Lower leg skin (tissue), 4 donors: ENCODE results near the gene PTRH1. TPM values are rescaled to one million over a fixed set of nuclear protein-coding genes. Genes with fewer than 3 reads are reported as not detected.

Source experiments
- DNase-seq, 2 donors: peaks; one replicate each; pipeline ENCODE4 v3.0.0-alpha.2; 2019; ENCODE audit warnings: low spot score in 2 of 2
- H3K4me3 ChIP-seq: fragments of 200-600 bp; sonication (generic); 2 replicates; pipeline ENCODE4 v1.5.1; 2017; ENCODE audit warnings: mild to moderate bottlenecking, low read depth; ENCODE audit not compliant: poor library complexity, severe bottlenecking
- POLR2A ChIP-seq, 2 donors: fragments of 450-650 bp; IDR thresholded peaks; one replicate each; pipeline ENCODE4 v1.6.1; 2016 to 2017; ENCODE audit warnings: antibody characterized with exemption in 2 of 2, mild to moderate bottlenecking in 1 of 2, moderate library complexity in 1 of 2
- WGBS, 2 donors: methylation state at CpG; one replicate each; pipeline ENCODE4 v1.1.5; 2018; 5-methylcytosine and 5-hydroxymethylcytosine counted together
- intact Hi-C: fragments of 100-400 bp; cut with DNase I; formaldehyde crosslinking; loops from one replicate; pipeline ENCODE4 v1.15.0; 2023; ENCODE audit warnings: low total_unique reads
- total RNA-seq, 4 donors: library from RNA; depleted of rRNA; stranded (reverse); fragments of >200 nt; gene quantifications; one replicate each; pipeline ENCODE4 v1.1.0, GENCODE V29; 2016
- TF ChIP-seq, protein P1 (sequence below), 3 donors: fragments of 450-650 bp; IDR thresholded peaks; one replicate each; pipeline ENCODE4 v1.5.1; 2016; ENCODE audit warnings: antibody characterized with exemption in 3 of 3, mild to moderate bottlenecking in 3 of 3, moderate library complexity in 2 of 3

The PTRH1 gene
- total RNA-seq, 4 donors from 2014 or later: 28.2 to 71.8 (median 52.3) TPM

DNA sequence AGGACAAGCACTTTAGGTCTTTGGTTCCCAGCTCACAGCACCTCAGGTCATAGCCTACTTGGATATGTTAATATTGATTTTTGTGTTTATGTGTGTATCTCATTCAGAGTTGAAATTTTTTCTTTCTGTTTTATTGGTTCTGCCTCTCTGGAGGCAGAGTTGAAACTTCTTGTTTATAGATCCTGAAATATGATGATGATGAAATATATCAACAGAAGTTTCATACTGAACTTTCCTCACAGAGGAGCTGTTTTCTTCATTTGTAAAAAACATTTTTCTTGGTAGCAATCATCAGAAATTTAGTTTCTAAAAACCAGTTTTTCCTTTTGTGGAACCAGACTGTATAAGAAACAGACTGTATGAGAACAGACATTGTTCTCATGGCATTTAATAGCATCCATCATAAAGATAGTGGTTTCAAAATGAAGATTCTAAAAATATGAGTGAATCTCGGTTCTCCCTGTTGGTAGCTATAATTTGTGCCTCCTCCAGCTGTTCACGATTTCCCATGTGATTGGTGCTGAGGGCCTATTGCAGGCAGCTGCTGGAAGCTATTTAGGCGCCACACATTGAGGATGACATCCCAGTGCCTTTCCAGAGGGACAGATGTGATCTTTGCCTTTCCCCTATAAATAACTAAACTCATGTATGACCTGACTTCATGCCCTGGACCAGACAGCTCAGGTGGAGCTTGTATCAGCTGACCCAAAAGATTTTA lies 48.2 kb downstream of the PTRH1 start:
- TF ChIP-seq, protein P1, sequence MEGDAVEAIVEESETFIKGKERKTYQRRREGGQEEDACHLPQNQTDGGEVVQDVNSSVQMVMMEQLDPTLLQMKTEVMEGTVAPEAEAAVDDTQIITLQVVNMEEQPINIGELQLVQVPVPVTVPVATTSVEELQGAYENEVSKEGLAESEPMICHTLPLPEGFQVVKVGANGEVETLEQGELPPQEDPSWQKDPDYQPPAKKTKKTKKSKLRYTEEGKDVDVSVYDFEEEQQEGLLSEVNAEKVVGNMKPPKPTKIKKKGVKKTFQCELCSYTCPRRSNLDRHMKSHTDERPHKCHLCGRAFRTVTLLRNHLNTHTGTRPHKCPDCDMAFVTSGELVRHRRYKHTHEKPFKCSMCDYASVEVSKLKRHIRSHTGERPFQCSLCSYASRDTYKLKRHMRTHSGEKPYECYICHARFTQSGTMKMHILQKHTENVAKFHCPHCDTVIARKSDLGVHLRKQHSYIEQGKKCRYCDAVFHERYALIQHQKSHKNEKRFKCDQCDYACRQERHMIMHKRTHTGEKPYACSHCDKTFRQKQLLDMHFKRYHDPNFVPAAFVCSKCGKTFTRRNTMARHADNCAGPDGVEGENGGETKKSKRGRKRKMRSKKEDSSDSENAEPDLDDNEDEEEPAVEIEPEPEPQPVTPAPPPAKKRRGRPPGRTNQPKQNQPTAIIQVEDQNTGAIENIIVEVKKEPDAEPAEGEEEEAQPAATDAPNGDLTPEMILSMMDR (IDR thresholded peaks at IDR 0.05): no peak
- no peak for TF ChIP-seq POLR2A (IDR thresholded peaks at IDR 0.05)
- intact Hi-C loops: no loop called here
- 74 to 75% methylated on average over 3 of the region's 3 CpGs for WGBS, 2 donors
- no peak overlapping the region for H3K4me3 ChIP-seq
- no peak for DNase-seq

DNA sequence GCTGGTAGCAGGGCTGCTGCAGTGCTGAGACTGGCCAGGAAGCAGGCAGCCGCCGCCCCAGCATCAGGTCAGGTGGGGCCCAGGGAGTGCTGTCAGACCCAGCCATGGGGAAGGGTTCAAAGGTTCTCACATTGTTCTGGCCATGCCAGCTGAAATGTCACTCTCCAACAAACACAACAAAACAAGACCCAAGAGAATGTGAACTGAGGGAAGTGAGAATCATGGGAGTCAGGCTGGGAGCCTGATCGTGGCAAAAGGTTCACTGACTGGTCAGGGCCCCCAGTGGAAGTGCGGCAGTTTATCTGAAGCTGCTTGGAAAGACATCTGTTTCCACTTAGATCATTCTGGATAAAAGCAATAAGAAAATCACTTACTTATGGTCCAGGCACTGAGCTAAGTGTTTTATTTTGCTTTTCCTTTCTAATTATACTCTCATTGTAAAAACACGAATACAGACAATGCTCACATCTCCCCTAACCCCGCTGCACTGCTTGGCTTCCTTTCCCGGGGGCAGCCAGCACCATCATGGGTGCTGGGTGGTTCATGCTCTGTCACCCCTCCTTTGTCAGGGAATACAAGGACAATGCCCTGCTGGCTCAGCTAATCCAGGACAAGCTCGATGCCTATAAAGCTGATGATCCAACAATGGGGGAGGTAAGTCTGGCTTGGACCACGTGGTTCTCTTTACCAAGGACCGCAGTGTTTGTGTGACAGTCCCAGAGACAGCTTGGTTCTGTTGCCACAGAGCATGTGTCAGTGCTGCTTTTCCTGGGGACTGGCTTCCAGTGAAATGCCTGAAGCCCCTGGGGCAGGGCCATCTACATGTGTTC lies 50.6 kb downstream of the PTRH1 start:
- intact Hi-C loops: no loop called here
- DNase-seq: no peak
- WGBS, 2 donors: 58 to 60% methylated on average over 10 of the region's 10 CpGs
- TF ChIP-seq, protein P1 (IDR thresholded peaks at IDR 0.05): no peak
- TF ChIP-seq POLR2A (IDR thresholded peaks at IDR 0.05): no peak
- H3K4me3 ChIP-seq: no peak overlapping the region

DNA sequence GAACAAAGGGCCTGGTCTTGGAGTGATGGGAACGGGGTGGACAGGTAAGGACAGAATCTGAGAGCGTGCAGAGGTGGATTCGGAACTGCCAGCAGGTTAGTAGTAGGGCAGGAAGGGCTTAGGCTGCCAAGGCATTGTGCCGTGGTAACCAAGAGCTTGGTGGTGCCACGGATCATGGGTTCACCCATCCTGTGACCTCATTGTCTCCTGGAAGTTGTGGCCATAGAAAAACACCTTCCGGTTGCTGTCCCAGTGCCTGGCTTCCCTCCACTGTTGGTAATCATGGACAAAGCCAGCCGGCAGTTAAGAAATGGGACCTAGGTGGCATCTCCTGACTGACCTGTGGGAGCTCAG lies 51.2 kb downstream of the PTRH1 start:
- no peak for DNase-seq
- intact Hi-C loops: no loop called here
- no peak for TF ChIP-seq POLR2A (IDR thresholded peaks at IDR 0.05)
- TF ChIP-seq, protein P1 (IDR thresholded peaks at IDR 0.05): no peak
- no peak overlapping the region for H3K4me3 ChIP-seq
- WGBS, 2 donors: 88 to 97% methylated on average over 7 of the region's 7 CpGs

Other genes with a start within 250 kb of the PTRH1 start
- 10 to 100 TPM; 17.4 to 66.8 (median 30.5) TPM for gene STXBP1, start 103.4 kb downstream of the PTRH1 start, total RNA-seq
- gene CFAP157, start 8.7 kb downstream of the PTRH1 start, total RNA-seq: under 1 TPM in 1 of 4 donors, not detected in 3; 0.23 TPM
- gene TTC16, start 416 bp upstream of the PTRH1 start, total RNA-seq: under 1 TPM in 1 of 4 donors, not detected in 3; 0.25 TPM
- gene TOR2A, start 19.6 kb upstream of the PTRH1 start, total RNA-seq: 10 to 100 TPM; 11.5 to 19.9 (median 15.1) TPM
- 1 to 10 TPM; 1.9 to 8.5 (median 5.3) TPM for gene SH2D3C, start 63.0 kb upstream of the PTRH1 start, total RNA-seq
- 10 to 100 TPM; 60.7 to 96.3 (median 70.7) TPM for gene CDK9, start 70.4 kb upstream of the PTRH1 start, total RNA-seq
- 10 to 100 TPM; 21.3 to 46.5 (median 37.4) TPM for gene FPGS, start 87.2 kb upstream of the PTRH1 start, total RNA-seq
- 10 to 100 TPM; 12.0 to 51.1 (median 19.6) TPM for gene ENG, start 139.0 kb upstream of the PTRH1 start, total RNA-seq
- gene AK1, start 162.0 kb upstream of the PTRH1 start, total RNA-seq: 10 to 100 TPM in 3 of 4 donors, 1 to 10 TPM in 1; 9.5 to 35.4 (median 19.8) TPM
- gene ST6GALNAC6, start 183.9 kb upstream of the PTRH1 start, total RNA-seq: 10 to 100 TPM; 50.5 to 72.9 (median 65.6) TPM
- 10 to 100 TPM in 2 of 4 donors, 1 to 10 TPM in 2; 4.6 to 28.5 (median 16.5) TPM for gene ST6GALNAC4, start 201.4 kb upstream of the PTRH1 start, total RNA-seq
- 10 to 100 TPM in 1 of 4 donors, 1 to 10 TPM in 3; 4.1 to 11.3 (median 8.4) TPM for gene PIP5KL1, start 215.1 kb upstream of the PTRH1 start, total RNA-seq
- gene DPM2, start 222.2 kb upstream of the PTRH1 start, total RNA-seq: 10 to 100 TPM; 11.9 to 21.1 (median 15.8) TPM